ENCODE data around the gene EHD2.

DNA sequence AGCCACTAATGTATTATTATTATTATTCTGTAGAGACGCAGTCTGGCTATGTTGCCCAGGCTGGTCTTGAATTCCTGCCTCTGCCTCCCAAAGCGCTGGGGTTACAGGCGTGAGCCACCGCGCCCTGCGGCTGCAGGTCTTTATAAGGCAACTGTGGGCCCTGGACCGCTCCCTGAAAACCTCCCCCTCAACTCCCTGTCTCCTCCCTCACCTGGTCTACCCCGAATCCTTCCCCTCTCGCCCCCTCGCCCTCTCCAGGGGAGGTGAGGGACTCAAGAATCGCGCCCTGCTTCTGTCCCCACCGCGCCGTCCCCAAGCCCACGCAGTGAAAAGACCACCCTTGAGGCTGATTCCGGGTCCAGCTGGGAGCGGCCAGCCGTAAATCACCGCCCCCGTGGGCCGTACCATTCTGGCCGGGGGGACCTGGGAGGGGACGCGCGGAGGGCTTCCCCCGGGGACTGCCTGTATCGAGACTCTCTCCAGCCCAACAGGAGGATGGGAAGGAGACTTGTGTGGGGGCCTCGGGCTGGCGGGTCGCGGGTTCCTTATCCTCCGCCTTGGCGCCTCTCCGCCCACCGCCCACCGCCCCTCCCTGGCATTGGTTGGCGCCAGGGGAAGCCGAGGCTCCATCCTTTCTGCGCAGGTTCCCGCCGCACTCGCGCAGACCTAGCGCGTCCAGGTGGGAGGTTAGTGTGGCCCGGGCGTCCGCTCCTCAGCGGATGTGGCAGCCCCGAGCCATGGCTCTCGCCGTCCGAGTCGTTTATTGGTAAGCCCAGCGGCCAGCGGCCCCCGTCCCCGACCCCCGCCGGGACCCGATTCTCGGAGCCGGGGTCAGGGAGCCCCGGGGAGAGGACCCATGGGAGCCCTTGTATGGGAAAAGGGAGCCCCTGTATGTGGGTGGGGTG is 65.1 kb downstream of the EHD2 start, which contains the start of gene SELENOW:
- TF ChIP-seq GATA2 (IDR thresholded peaks at IDR 0.05; ENCODE audit: low read depth, low read length): no peak
- TF ChIP-seq GATA3 (IDR thresholded peaks at IDR 0.05; ENCODE audit: low read depth, low read length): no peak
